Kidney epithelial cell (primary cell): Measurements from ENCODE around the gene ADRA1B. TPM values are rescaled to one million over a fixed set of nuclear protein-coding genes. Genes with fewer than 3 reads are reported as not detected.
"Not testable (repeated sequence)": the region's sequence is repeated elsewhere in the genome, so short reads cannot be mapped to it uniquely, and the experiment has no call there.

Source experiments
- DNase-seq: peaks from one replicate; pipeline ENCODE4 v3.0.0-alpha.2; 2010; ENCODE audit warnings: low read depth
- H3K27me3 ChIP-seq: 2 replicates; pipeline ENCODE4 v1.6.0; 2011; ENCODE audit warnings: low read length; ENCODE audit not compliant: control insufficient read depth, insufficient read depth
- H3K36me3 ChIP-seq: 2 replicates; pipeline ENCODE4 v1.5.1; 2011; ENCODE audit warnings: low read length; ENCODE audit not compliant: control insufficient read depth, insufficient read depth
- H3K4me3 ChIP-seq: 2 replicates; pipeline ENCODE4 v1.5.1; 2011; ENCODE audit warnings: low read depth, mild to moderate bottlenecking, control low read depth, low read length
- total RNA-seq: library from RNA; depleted of rRNA; stranded (reverse); fragments of >200 nt; gene quantifications from 2 replicates; pipeline ENCODE4 v1.2.3, GENCODE V29; 2015
- TF ChIP-seq, protein P1 (sequence below): IDR thresholded peaks from 2 replicates; pipeline ENCODE4 v1.5.1; 2011; ENCODE audit warnings: mild to moderate bottlenecking, moderate library complexity, low read length, control low read depth, inconsistent platforms; ENCODE audit not compliant: insufficient read depth, poor library complexity, severe bottlenecking

ADRA1B gene
- total RNA-seq, 1 donor from 2014 or later, result 2.9 TPM

DNA sequence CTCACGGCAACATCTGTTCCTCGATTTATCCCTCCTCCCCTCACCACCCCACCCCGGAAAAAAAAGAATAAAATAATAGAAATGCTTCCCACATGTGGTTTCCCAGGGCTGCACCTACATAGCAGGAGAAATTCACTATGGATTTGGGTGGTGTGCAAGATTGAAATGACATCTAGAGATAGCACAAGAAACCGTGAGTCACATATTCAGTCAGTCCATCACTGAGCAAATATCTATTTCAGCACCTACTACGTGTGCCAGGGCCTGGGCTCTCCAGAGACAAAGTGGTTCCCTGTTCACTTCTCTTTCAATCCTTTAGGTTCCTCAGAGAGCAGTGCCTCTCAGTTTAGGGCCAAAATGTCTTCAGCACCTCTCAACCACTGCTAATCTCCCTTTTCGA, 47.7 kb downstream of the ADRA1B start:
- no peak for DNase-seq
- Histone ChIP-seq H3K36me3 (no peaks in the 10 kb centered on the region), H3K27me3 (no peaks in the 10 kb centered on the region), H3K4me3 (no peak overlapping the region)
- TF ChIP-seq, protein P1, sequence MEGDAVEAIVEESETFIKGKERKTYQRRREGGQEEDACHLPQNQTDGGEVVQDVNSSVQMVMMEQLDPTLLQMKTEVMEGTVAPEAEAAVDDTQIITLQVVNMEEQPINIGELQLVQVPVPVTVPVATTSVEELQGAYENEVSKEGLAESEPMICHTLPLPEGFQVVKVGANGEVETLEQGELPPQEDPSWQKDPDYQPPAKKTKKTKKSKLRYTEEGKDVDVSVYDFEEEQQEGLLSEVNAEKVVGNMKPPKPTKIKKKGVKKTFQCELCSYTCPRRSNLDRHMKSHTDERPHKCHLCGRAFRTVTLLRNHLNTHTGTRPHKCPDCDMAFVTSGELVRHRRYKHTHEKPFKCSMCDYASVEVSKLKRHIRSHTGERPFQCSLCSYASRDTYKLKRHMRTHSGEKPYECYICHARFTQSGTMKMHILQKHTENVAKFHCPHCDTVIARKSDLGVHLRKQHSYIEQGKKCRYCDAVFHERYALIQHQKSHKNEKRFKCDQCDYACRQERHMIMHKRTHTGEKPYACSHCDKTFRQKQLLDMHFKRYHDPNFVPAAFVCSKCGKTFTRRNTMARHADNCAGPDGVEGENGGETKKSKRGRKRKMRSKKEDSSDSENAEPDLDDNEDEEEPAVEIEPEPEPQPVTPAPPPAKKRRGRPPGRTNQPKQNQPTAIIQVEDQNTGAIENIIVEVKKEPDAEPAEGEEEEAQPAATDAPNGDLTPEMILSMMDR, result no peak

DNA sequence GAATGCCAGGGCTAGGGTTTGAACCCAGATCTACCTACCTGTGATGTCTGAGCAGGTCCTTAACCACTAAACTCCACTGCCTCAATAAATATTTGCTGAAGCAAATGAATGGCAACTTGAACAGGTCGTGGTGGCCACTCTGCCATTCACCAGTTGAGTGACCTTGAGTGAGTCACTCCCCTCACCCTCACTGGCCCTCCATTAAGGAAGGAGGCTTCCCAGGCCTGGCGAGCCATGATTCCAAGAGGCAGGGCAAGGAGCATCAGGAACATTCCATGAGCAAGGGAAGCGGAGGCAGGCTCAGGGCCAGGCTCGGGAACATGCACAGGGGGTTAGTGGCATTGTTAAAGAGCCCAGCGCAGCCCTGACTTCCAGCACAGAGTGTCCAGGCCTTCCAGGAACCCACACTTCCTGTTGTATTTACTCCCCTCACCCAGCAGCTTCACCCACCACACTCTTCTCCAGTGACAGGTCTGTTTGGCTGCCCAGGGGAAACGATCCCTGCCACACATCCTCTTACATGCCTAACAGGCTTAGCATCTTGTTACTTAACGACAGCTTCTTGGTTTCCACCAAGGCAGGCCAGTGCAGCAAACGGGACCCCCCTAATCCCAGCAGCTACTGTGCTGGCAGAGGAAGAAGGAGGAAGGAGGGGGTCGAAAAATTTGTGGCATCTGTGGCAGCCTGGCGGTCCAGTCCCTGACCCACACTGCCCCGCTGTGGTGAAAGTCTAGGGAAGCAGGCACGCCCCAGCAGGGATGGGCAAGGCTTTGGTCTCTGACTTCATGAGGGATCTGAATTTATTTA, 49.0 kb downstream of the ADRA1B start:
- no peaks in the 10 kb centered on the region for H3K27me3 ChIP-seq
- no peak for DNase-seq
- H3K4me3 ChIP-seq, result no peak overlapping the region
- H3K36me3 ChIP-seq, result no peaks in the 10 kb centered on the region
- TF ChIP-seq, protein P1, result peak; percentile 75

DNA sequence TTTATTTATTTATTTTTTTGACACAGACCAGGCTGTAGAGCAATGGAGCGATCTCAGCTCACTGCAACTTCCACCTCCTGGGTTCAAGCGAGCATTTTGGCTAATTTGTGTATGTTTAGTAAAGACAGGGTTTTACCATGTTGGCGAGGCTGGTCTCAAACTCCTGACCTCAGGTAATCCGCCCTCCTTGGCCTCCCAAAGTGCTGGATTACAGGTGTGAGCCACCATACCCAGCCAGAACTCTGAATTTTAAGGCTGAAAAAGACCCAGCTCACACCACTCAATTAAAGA, 49.5 kb downstream of the ADRA1B start:
- DNase-seq, result not testable (repeated sequence)

DNA sequence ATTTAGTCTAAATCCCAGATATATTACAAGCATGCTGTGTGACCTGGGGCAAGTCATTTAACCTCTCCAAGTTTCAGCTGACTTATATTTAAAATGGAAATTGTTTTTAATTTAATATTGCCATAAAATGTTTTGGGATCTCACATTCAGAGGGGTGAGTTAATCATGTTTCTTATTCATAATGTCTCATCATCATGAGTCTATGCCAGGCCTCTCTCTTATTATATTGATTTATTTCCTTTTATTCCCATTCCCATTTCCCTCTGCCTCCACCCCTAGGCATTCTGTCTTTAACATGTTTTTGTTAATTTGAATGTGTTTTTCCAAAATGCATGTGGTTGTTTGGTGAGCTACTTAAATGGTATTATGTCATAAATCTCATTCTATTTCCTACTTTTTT, 53.7 kb downstream of the ADRA1B start:
- DNase-seq, result no peak
- Histone ChIP-seq H3K4me3 (no peak overlapping the region), H3K36me3 (no peaks in the 10 kb centered on the region), H3K27me3 (peaks cover 3% of the 10 kb centered on the region)
- TF ChIP-seq, protein P1, result no peak

More for the DNA sequence above, 49.5 kb downstream of the ADRA1B start:
- not testable (repeated sequence) for H3K36me3 ChIP-seq, H3K27me3 ChIP-seq, H3K4me3 ChIP-seq

DNA sequence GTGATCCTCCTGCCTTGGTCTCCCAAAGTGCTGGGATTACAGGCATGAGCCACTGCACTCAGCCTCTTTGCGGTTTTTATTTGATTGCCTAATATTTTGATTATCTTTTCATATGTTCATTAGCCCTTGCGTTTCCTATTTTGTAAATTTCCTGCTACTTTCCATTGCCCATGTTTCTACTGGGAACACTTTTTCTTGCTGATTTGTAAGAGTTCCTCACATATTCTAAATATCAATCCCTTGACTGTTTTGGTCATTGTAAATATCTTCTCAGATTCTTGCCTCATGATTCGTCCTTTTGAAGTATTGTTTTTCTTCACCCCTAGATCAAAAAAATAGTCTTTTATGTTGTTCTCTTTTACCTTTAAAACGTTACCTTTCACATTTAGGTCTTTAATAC, 54.8 kb downstream of the ADRA1B start:
- H3K36me3 ChIP-seq, result no peaks in the 10 kb centered on the region
- H3K4me3 ChIP-seq, result no peak overlapping the region
- TF ChIP-seq, protein P1, result no peak
- H3K27me3 ChIP-seq, result peaks cover 3% of the 10 kb centered on the region
- DNase-seq, result no peak

DNA sequence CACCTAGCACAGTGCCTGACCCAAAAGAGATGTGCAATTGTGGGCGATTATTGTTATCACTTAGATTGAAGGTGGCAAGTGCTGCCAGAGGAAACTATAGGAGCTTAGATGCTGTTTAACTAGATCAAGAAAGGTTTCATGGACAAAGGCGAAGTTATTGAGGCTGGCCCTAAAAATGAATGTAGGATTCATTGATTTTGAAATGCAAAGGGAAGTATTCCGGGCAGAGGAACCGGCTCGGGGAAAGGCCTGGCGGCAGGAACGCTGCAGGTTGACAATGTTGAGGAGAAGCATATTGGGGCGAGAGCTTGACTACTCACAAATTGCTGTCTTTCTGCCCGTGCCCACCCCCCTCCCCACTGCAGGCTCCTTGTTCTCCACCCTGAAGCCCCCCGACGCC, 55.2 kb downstream of the ADRA1B start:
- TF ChIP-seq, protein P1, result no peak
- Histone ChIP-seq H3K36me3 (no peaks in the 10 kb centered on the region), H3K27me3 (peaks cover 3% of the 10 kb centered on the region), H3K4me3 (peak overlapping the region; percentile 21)
- DNase-seq, result no peak
